GM12865 (cell line): Measurements from ENCODE around the gene PRDX5.

Experiments used
- DNase-seq: peaks from one replicate; pipeline ENCODE4 v3.0.0; 2010; ENCODE audit warnings: low read depth
- H3K4me3 ChIP-seq: 2 replicates; pipeline ENCODE4 v1.5.1; 2011; ENCODE audit warnings: mild to moderate bottlenecking, low read depth, low read length, control low read depth
- TF ChIP-seq, protein P1 (sequence below): IDR thresholded peaks from 2 replicates; pipeline ENCODE4 v1.5.1; 2011; ENCODE audit warnings: low read length, control low read depth, low read depth, inconsistent platforms; ENCODE audit not compliant: insufficient read depth; ENCODE audit errors: missing control alignments

The PRDX5 gene

DNA sequence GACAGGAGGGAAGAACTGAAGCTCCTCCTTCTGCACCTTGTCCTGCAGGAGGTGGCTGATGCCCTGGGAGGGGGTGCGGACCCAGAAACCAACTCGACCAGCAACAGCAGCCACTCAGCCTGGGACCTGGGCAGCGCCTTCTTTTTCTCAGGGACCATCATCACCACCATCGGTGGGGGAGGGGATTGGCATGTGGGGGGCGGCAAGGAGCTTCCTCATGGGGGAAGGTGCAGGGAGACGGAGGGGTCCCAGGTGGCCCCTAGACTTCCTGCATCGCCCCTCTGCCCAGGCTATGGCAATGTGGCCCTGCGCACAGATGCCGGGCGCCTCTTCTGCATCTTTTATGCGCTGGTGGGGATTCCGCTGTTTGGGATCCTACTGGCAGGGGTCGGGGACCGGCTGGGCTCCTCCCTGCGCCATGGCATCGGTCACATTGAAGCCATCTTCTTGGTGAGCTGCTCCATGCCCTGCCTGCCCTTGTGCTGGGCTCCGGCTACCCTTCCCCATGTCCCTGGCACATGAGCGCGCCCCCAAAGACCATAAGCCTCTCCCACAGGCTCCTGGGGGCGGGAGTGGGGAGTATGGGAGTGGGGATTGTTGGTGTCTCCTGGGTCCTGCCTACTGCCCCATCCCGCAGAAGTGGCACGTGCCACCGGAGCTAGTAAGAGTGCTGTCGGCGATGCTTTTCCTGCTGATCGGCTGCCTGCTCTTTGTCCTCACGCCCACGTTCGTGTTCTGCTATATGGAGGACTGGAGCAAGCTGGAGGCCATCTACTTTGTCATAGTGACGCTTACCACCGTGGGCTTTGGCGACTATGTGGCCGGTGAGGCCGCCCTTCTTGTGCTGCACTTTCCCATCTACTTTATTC lies 20.9 kb upstream of the PRDX5 start:
- TF ChIP-seq, protein P1, sequence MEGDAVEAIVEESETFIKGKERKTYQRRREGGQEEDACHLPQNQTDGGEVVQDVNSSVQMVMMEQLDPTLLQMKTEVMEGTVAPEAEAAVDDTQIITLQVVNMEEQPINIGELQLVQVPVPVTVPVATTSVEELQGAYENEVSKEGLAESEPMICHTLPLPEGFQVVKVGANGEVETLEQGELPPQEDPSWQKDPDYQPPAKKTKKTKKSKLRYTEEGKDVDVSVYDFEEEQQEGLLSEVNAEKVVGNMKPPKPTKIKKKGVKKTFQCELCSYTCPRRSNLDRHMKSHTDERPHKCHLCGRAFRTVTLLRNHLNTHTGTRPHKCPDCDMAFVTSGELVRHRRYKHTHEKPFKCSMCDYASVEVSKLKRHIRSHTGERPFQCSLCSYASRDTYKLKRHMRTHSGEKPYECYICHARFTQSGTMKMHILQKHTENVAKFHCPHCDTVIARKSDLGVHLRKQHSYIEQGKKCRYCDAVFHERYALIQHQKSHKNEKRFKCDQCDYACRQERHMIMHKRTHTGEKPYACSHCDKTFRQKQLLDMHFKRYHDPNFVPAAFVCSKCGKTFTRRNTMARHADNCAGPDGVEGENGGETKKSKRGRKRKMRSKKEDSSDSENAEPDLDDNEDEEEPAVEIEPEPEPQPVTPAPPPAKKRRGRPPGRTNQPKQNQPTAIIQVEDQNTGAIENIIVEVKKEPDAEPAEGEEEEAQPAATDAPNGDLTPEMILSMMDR = no peak
- no peak for DNase-seq
- H3K4me3 ChIP-seq = no peak overlapping the region

DNA sequence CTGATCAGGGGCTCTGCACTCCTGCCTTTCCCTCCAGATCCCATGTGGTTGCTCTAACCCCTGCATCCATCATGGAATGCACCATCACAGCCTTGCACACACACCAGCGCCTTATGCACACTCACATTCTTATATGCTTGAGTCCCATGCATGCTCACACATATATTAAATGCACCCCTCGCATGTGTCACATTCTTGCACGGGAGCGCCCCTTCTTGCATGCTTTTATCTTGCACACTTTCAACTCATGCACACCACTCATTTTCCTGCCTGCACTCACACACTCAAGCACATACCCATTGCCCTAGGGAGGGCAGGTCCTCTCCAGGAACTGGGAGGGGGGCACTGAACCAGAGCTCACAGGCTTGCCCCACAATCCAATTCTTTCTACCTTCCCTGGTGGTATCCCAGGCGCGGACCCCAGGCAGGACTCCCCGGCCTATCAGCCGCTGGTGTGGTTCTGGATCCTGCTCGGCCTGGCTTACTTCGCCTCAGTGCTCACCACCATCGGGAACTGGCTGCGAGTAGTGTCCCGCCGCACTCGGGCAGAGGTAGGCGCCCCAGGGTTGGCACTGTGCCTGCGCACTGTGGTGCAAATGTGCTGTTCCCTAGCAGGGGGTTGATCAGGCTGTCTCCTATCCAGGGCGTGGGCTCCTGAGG lies 20.1 kb upstream of the PRDX5 start:
- no peak overlapping the region for H3K4me3 ChIP-seq
- TF ChIP-seq, protein P1 = no peak
- DNase-seq = no peak

DNA sequence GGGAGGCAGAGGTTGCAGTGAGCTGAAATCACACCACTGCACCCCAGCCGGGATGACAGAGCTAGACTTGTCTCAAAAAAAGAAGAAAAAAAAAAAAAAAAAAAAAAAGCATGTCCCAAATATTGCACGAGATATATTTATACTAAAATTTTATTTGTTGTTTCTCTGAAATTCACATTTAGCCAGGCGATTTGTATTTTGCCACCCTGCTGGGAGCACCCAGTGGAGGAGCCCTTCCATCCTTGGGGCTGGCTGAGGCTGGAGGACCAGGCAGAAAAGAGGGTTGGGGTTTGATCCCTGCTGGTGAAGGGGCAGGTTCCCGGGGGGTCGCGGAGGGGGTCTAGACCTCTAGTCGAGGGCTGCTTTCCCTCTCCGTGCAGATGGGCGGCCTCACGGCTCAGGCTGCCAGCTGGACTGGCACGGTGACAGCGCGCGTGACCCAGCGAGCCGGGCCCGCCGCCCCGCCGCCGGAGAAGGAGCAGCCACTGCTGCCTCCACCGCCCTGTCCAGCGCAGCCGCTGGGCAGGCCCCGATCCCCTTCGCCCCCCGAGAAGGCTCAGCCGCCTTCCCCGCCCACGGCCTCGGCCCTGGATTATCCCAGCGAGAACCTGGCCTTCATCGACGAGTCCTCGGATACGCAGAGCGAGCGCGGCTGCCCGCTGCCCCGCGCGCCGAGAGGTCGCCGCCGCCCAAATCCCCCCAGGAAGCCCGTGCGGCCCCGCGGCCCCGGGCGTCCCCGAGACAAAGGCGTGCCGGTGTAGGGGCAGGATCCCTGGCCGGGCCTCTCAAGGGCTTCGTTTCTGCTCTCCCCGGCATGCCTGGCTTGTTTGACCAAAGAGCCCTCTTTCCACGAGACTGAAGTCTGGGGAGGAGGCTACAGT lies 18.7 kb upstream of the PRDX5 start:
- H3K4me3 ChIP-seq = no peak overlapping the region
- no peak for DNase-seq
- TF ChIP-seq, protein P1 = no peak

DNA sequence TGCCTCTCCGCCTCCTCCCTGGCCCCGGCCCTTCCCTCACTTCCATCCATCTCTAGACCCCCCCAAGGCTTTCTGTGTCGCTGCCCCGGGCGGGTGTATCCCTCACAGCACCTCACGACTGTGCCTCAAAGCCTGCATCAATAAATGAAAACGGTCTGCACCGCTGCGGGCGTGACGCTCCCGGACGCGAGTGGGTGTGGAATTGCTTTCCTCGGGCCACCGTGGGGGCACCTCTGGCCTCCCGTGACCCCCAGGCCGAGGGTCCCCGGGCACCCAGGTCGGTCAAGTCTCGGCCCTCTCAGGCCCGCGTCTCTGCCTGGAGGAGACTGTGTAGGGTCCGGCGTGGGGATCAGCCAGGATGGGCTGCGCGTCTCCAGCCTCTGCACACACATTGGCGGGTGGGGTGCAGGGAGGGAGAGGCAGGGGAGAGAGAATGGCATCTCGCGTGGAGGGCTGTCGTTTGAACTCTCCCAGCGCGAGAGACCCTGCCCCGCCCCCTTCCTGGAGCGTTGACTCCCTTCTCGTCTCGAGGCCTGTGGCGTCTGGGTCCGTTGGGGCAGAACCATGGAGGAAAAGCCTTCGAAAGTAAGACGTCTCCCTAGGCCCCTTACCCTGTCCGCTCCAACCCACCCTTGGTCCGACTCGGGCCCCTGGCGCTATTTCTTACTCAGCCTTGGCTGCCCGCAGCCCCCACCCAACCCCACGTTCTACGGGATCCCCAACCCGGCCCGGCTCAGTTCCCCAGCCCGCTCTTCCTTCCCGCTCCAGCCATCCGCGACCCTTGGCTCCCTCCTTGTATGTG lies 17.9 kb upstream of the PRDX5 start, which contains the start of gene CATSPERZ:
CATSPERZ (plus strand) TSS at position 512 of the 802 bp plus-strand sequence; CDS start at position 565, 53 bp downstream.
- peak within 1 kb of the TSS; percentile 16 for H3K4me3 ChIP-seq
- no peak for DNase-seq
- TF ChIP-seq, protein P1 = no peak

DNA sequence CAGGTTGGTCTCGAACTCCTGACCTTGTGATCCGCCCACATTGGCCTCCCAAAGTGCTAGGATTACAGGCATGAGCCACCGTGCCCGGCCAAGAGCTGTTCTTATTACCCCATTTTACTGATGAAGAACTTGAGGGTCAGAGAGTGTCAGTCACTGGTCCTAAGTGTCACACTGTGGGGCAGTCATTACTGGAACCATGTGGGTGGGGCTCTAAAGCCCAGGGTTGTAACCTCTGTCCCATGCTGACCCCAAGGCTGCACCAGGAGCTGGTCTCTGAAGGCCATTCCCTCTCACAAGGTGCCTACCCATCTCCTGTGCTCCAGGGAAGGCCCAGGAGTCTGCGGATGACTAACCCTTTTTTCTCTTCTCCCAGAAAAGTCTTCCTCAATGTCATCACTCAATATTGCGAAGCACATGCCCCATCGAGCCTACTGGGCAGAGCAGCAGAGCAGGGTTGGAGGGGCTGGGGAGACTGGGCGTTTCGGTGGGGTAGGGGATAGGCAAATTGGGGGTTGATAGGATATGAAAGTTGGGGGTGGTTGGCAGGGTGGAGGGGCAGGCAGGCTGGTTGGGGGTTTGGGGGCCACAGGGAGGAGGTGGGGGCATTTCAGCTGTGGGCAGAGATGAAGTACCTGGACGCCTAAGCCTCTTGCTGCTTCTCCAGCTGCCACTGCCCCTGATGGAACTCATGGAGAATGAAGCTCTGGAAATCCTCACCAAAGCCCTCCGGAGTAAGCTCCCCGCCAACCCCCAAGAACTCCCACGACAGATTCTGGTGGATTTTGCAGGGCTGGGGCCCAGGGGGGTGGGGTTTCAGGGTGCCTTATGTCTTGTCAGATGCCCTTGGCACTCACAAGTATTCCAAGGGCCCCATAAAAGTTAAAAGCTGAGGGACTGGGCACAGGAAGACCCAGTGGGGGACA lies 14.6 kb upstream of the PRDX5 start:
- no peak for DNase-seq
- TF ChIP-seq, protein P1 = no peak
- H3K4me3 ChIP-seq = peak overlapping the region; percentile 64
